Spinal cord (tissue), 10 donors: ENCODE measurements around the gene TEAD1. TPM values are rescaled to one million over a fixed set of nuclear protein-coding genes. Genes with fewer than 3 reads are reported as not detected.

Experiments used
- DNase-seq, 6 donors: peaks; one replicate each; pipeline versions ENCODE4 v3.0.0 to v3.0.0-alpha.2; 2013 to 2015; ENCODE audit warnings: low spot score in 6 of 6, low read depth in 4 of 6
- H3K27ac ChIP-seq: one replicate; pipeline ENCODE4 v1.5.1; 2013; ENCODE audit warnings: low read depth, low read length, control low read depth
- H3K27me3 ChIP-seq: one replicate; pipeline ENCODE4 v1.6.1; 2013; ENCODE audit warnings: low read length; ENCODE audit not compliant: control insufficient read depth, insufficient read depth
- H3K36me3 ChIP-seq: one replicate; pipeline ENCODE4 v1.6.1; 2013; ENCODE audit warnings: low read length; ENCODE audit not compliant: control insufficient read depth, insufficient read depth
- H3K4me1 ChIP-seq: one replicate; pipeline ENCODE4 v1.6.1; 2013; ENCODE audit warnings: low read length; ENCODE audit not compliant: control insufficient read depth, insufficient read depth
- H3K4me3 ChIP-seq: one replicate; pipeline ENCODE4 v1.5.1; 2013; ENCODE audit warnings: low read depth, low read length, control low read depth
- H3K9me3 ChIP-seq: one replicate; pipeline ENCODE4 v1.6.1; 2013; ENCODE audit warnings: low read length; ENCODE audit not compliant: control insufficient read depth, insufficient read depth
- WGBS: methylation state at CpG from one replicate; pipeline ENCODE4 v1.1.5; 2013; ENCODE audit warnings: missing lambda C conversion rate; ENCODE audit not compliant: insufficient coverage; 5-methylcytosine and 5-hydroxymethylcytosine counted together
- polyA plus RNA-seq, 2 donors: library from polyadenylated mRNA; unstranded; fragments of 120-200 nt; gene quantifications; one replicate each; pipeline ENCODE4 v1.2.1, GENCODE V29; 2013; ENCODE audit not compliant: insufficient read length in 2 of 2
- total RNA-seq, 2 donors: library from RNA; depleted of rRNA in 1 of 2; stranded (reverse); fragments of 120-200 nt in 1 of 2; fragments of >200 nt in 1 of 2; gene quantifications; one replicate each; pipeline versions ENCODE4 v1.2.3 to v1.2.4, GENCODE V29; 2013 to 2014
- donor health status: healthy.

Gene TEAD1
- total and polyA plus RNA-seq, 4 donors: 39.2 to 70.9 (median 58.7) TPM

DNA sequence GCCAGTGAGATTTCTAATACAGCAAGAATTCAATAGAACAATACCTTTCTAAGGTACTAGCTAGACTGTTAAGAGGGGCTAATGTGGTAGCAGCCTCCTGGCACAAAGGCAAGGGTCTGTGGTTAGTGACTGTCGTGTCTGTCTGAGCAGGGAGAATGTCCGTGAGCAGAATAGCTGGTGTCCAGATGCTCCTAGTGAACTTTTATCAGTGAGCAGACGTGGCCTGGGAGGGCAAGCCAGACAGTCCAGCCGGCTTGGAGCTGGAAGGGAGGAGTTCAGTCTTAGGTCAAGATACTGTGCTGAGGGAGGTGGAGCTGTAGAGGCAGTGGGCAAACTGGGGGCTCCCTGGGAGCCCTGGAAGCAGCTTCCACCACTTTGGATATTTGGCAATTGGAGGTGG, 138.6 kb downstream of the TEAD1 start:
- no peaks in the 10 kb centered on the region for H3K27me3 ChIP-seq
- H3K4me3 ChIP-seq: no peak overlapping the region
- DNase-seq: no peak
- peaks cover 59% of the 10 kb centered on the region for H3K4me1 ChIP-seq
- no peaks in the 10 kb centered on the region for H3K36me3 ChIP-seq
- no peaks in the 10 kb centered on the region for H3K9me3 ChIP-seq
- no peak overlapping the region for H3K27ac ChIP-seq
- WGBS: 39% methylated on average over 4 of the region's 4 CpGs

GRCh38 chr11:12813371-12814225, 139.4 kb downstream of the TEAD1 start:
- peak in 1 of 6 donors; percentile 39 for DNase-seq
- H3K4me1 ChIP-seq: peaks cover 57% of the 10 kb centered on the region
- no peak overlapping the region for H3K4me3 ChIP-seq
- H3K36me3 ChIP-seq: no peaks in the 10 kb centered on the region
- WGBS: 41% methylated on average over 6 of the region's 9 CpGs
- no peaks in the 10 kb centered on the region for H3K27me3 ChIP-seq
- peak overlapping the region; percentile 70 for H3K27ac ChIP-seq
- H3K9me3 ChIP-seq: no peaks in the 10 kb centered on the region

- peak overlapping the region; percentile 70 for H3K27ac ChIP-seq
- DNase-seq: no peak
- no peaks in the 10 kb centered on the region for H3K36me3 ChIP-seq
- H3K9me3 ChIP-seq: no peaks in the 10 kb centered on the region
- H3K4me1 ChIP-seq: peaks cover 51% of the 10 kb centered on the region
- WGBS: no CpG with 5 or more reads among the region's 3 CpGs
- H3K27me3 ChIP-seq: no peaks in the 10 kb centered on the region
- no peak overlapping the region for H3K4me3 ChIP-seq
These were observed 140.9 kb downstream of the TEAD1 start for GRCh38 chr11:12815129-12815480.

GRCh38 chr11:12815931-12816494, 141.8 kb downstream of the TEAD1 start:
- DNase-seq: no peak
- H3K36me3 ChIP-seq: no peaks in the 10 kb centered on the region
- no peaks in the 10 kb centered on the region for H3K27me3 ChIP-seq
- peaks cover 46% of the 10 kb centered on the region for H3K4me1 ChIP-seq
- 83% methylated on average over 5 of the region's 10 CpGs for WGBS
- peak overlapping the region; percentile 70 for H3K27ac ChIP-seq
- no peak overlapping the region for H3K4me3 ChIP-seq
- no peaks in the 10 kb centered on the region for H3K9me3 ChIP-seq

DNA sequence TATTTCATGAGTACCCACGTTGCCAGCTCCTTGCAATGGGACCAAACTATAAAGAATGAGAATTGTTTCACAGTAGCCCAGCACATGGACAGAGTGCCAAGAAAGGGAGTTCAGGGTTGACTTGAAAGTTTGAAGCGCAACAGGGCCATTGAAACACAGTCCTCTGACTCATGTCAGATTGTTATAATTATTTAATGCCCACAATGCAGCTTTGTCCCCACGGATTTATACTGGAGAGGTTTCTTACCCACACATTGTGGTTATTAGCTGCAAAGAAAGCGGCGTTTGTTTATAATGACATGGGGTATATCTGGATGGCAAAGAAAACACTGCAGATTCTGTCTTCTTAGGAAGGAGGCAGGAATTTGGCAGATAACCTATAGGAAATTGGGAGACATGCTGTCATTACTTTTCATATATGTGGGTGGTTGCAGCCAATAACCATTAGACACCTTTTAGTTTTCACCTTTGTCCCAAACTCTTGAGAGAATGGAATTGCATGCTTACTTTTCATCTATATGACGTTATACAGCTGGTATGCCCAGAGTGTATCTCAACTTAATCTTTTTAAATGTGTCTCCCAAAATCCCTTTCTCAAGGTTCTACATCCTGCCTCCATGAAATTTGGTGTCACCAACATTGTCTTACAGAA, 143.6 kb downstream of the TEAD1 start:
- Histone ChIP-seq H3K9me3 (no peaks in the 10 kb centered on the region), H3K36me3 (no peaks in the 10 kb centered on the region), H3K27me3 (no peaks in the 10 kb centered on the region), H3K27ac (peak overlapping the region; percentile 62), H3K4me3 (no peak overlapping the region), H3K4me1 (peaks cover 44% of the 10 kb centered on the region)
- 83% methylated on average over 1 of the region's 6 CpGs for WGBS
- DNase-seq: peak in 1 of 6 donors; percentile 40

DNA sequence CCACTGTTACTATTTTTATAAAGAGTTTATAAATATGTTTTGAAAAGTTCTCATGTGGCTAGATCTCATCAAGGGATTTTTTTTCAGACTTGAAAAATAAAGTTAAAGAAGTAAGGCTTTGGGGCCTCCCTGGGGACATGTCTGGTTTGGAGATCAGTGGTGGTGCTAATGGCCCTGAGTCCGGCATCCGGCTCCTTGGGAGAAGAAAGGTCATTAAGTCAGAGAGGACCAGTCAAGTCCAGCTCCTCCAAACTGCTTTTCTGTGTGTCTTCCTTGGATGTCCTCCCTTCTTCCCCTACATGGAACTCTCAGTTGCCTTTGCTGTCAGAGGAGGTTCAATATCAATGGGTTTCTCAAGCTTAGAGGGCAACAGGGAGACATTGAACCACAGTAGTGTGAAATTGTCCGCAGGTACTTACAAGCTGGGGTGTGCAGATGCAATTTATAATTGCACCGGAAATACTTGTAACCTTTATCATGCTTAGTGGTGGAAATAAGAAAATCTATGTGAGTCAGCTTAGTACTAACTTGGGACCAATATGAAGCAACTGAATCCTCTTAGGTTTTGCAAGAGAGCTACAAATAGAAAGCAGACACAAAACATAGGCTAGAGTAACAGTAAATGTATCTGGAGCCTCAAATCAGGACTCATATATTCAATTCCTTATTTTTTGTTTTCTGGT, 144.3 kb downstream of the TEAD1 start:
- 83% methylated on average over 2 of the region's 4 CpGs for WGBS
- Histone ChIP-seq H3K36me3 (no peaks in the 10 kb centered on the region), H3K4me1 (peaks cover 37% of the 10 kb centered on the region), H3K27ac (peak overlapping the region; percentile 62), H3K27me3 (no peaks in the 10 kb centered on the region), H3K9me3 (no peaks in the 10 kb centered on the region), H3K4me3 (no peak overlapping the region)
- DNase-seq: no peak

- Histone ChIP-seq H3K27me3 (no peaks in the 10 kb centered on the region), H3K27ac (no peak overlapping the region), H3K4me3 (no peak overlapping the region), H3K4me1 (peaks cover 13% of the 10 kb centered on the region), H3K9me3 (peaks cover 3% of the 10 kb centered on the region), H3K36me3 (no peaks in the 10 kb centered on the region)
- DNase-seq: no peak
- WGBS: 89% methylated on average over 3 of the region's 4 CpGs
These were observed 148.3 kb downstream of the TEAD1 start for GRCh38 chr11:12822392-12823022.

DNA sequence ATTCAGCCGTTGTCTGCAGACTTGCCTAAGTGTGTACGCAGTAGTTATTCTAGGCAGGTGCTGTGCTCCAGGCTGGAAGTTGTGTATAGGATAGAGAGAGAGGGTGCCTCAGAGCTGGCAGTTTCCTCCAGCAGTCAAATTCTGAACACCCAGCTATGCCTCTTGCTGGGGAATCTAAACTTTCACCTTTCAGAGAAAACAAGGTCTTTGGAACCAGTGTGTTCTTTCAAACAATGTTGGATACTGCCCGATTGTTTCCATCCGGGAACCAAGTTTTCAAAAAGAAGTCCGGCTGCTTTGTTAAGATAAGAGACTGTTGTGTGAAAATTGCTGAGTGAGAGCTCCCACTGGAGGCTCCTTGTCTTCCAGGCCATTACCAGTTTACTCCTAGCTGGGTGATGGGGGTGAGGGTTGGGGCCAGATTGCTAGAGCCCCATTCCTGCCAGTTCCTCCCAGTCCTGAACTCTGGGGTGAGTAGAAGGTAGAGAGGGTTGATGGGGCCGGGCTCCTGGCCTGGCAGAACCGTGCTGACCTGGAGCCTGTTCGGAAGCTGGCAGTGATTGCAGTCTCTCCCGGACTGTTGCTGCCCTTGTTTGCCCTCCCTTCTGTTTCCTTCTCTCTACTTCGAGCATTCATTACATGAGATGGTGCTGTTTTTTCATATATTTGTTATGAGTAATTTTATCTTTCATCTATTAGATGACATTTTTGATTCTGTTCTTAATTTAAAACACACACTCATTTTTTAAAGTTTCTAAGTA, 150.2 kb downstream of the TEAD1 start:
- peak in 1 of 6 donors; percentile 48 for DNase-seq
- peaks cover 21% of the 10 kb centered on the region for H3K4me1 ChIP-seq
- H3K4me3 ChIP-seq: no peak overlapping the region
- 60% methylated on average over 2 of the region's 10 CpGs for WGBS
- peaks cover 3% of the 10 kb centered on the region for H3K9me3 ChIP-seq
- H3K27me3 ChIP-seq: no peaks in the 10 kb centered on the region
- H3K36me3 ChIP-seq: no peaks in the 10 kb centered on the region
- peak overlapping the region; percentile 72 for H3K27ac ChIP-seq
